Chondrocyte (in vitro differentiated cells): ENCODE measurements around the gene SLC9A3. TPM values are rescaled to one million over a fixed set of nuclear protein-coding genes. Genes with fewer than 3 reads are reported as not detected.

Source experiments
- DNase-seq: peaks from one replicate; pipeline ENCODE4 v3.0.0; 2021; ENCODE audit warnings: mixed read lengths, low spot score
- H3K27ac Mint-ChIP-seq: one replicate; pipeline ENCODE4 v1.8.0; 2021; ENCODE audit warnings: mild to moderate bottlenecking, moderate library complexity, mixed read lengths; ENCODE audit not compliant: unreplicated experiment
- H3K27me3 Mint-ChIP-seq: 2 replicates; pipeline ENCODE4 v1.8.0; 2021; ENCODE audit warnings: low read depth, mixed read lengths
- H3K36me3 Mint-ChIP-seq: 2 replicates; pipeline ENCODE4 v1.8.0; 2021; ENCODE audit warnings: low read depth, mixed read lengths
- H3K4me1 Mint-ChIP-seq: 2 replicates; pipeline ENCODE4 v1.8.0; 2021; ENCODE audit warnings: low read depth, mild to moderate bottlenecking, mixed read lengths
- H3K4me3 Mint-ChIP-seq: one replicate; pipeline ENCODE4 v1.8.0; 2021; ENCODE audit warnings: mild to moderate bottlenecking, moderate library complexity, mixed read lengths; ENCODE audit not compliant: unreplicated experiment
- H3K9me3 Mint-ChIP-seq: 2 replicates; pipeline ENCODE4 v1.8.0; 2021; ENCODE audit warnings: low read depth, mixed read lengths
- total RNA-seq: library from RNA; stranded (reverse); gene quantifications from 3 replicates; pipeline ENCODE4 v1.2.1, GENCODE V29; 2021
- TF ChIP-seq, protein P1 (sequence below): fragments of 200-600 bp; sonication (generic); IDR thresholded peaks from 2 replicates; pipeline ENCODE4 v1.5.0; 2021; ENCODE audit warnings: antibody characterized with exemption, mild to moderate bottlenecking, moderate library complexity

Gene SLC9A3
- total RNA-seq, 1 donor from 2014 or later, result 0.95 TPM

DNA sequence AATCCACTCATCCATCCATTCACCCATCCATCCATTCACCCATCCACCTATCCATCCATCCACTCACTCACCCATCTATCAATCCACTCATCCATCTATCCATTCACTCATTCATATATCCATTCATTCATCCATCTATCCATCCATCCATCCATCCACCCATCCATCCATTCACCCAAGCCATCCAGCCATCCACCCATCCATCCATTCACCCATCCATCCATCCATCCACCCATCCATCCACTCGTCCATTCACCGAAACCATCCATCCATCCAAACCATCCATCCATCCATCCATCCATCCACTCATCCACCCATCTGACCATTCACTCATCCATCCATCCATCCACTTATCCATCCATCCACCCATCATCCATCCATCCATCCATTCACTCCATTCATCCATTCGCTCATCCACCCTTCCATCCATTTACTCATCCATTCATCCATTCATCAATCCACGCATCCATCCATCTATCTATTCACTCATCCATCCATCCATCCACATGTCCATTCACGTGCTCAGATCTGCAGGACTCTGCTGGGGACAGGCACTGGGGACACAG, 6.6 kb downstream of the SLC9A3 start:
- TF ChIP-seq, protein P1, sequence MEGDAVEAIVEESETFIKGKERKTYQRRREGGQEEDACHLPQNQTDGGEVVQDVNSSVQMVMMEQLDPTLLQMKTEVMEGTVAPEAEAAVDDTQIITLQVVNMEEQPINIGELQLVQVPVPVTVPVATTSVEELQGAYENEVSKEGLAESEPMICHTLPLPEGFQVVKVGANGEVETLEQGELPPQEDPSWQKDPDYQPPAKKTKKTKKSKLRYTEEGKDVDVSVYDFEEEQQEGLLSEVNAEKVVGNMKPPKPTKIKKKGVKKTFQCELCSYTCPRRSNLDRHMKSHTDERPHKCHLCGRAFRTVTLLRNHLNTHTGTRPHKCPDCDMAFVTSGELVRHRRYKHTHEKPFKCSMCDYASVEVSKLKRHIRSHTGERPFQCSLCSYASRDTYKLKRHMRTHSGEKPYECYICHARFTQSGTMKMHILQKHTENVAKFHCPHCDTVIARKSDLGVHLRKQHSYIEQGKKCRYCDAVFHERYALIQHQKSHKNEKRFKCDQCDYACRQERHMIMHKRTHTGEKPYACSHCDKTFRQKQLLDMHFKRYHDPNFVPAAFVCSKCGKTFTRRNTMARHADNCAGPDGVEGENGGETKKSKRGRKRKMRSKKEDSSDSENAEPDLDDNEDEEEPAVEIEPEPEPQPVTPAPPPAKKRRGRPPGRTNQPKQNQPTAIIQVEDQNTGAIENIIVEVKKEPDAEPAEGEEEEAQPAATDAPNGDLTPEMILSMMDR, result no peak
- Mint-ChIP-seq H3K4me1 (no peaks in the 10 kb centered on the region), H3K4me3 (no peak overlapping the region), H3K9me3 (peaks cover 3% of the 10 kb centered on the region), H3K27ac (no peak overlapping the region), H3K27me3 (peaks cover 47% of the 10 kb centered on the region), H3K36me3 (peaks cover 2% of the 10 kb centered on the region)
- DNase-seq, result no peak

DNA sequence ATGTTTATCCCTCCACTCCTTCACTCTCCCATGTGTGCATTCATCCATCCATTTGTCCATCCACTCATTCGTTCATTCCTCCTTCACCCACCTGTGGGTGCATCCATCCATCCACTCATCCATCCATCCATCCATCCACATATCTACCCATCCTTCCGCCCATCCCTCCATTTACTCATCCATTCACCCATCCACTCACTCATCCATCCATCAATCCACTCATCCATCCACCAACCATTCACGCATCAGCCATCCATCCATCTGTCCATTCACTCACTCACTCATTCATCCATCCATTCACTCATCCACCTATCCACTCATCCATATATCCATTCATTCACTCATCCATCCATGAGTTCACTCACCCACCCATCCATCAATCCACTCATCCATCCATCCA, 7.3 kb downstream of the SLC9A3 start:
- Mint-ChIP-seq H3K27ac (no peak overlapping the region), H3K9me3 (peaks cover 3% of the 10 kb centered on the region), H3K4me3 (no peak overlapping the region), H3K4me1 (no peaks in the 10 kb centered on the region), H3K36me3 (peaks cover 2% of the 10 kb centered on the region), H3K27me3 (peaks cover 45% of the 10 kb centered on the region)
- no peak for DNase-seq
- TF ChIP-seq, protein P1, result no peak

DNA sequence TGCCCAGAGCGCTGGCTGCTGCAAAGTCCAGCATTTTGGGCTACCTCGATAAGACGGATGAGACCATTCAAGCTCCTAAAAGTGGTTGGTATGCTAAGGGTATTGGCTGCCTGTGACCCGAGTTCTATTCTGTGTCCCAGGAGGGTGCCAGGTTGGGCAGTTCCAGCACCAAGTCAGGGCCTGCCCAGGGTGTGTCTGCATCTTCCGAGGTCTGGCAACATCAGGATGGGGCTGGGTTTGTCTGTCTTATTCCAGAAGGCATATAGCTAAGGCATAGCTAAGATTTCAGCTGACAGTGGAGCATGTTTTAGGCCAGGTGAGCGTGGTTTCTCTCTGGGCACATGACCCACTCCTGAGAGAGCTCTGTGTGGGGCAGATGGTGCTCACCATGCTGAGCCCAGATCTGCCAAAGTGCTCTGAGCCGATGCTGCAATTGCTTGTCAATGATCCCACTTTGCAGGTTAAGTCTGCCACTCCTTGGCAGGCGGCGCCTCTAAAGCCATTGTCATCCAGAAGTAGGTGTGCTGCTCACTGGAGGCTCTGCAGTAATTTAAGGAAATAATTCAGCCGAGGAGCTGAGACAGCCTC, 7.8 kb downstream of the SLC9A3 start:
- DNase-seq, result no peak
- H3K9me3 Mint-ChIP-seq, result peaks cover 3% of the 10 kb centered on the region
- H3K27ac Mint-ChIP-seq, result no peak overlapping the region
- H3K36me3 Mint-ChIP-seq, result peaks cover 2% of the 10 kb centered on the region
- peaks cover 44% of the 10 kb centered on the region for H3K27me3 Mint-ChIP-seq
- TF ChIP-seq, protein P1, result no peak
- H3K4me3 Mint-ChIP-seq, result no peak overlapping the region
- H3K4me1 Mint-ChIP-seq, result no peaks in the 10 kb centered on the region

DNA sequence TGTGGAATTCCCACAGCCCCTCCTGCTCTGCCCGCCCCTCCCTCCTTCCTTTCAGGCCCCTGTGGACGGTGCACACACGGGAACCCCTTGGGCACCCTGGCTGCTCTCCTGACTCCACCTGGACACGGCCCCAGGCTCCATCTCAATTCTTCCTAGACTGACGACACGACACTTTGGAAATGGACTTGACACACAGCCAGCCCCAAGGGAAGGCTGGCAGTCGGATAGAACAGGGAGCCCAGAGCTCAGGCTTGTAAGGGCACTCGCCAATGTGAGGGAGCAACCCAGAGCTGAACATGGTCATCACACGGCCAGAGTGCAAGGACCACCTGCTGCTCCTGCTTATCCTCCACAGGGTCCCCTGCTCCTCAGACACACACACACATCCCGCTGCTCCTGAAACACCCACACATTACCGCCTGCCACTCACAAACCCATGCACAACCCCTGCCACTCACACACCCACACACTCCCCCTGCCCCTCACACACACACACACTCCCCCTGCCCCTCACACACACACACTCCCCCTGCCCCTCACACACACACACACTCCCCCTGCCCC, 8.9 kb downstream of the SLC9A3 start:
- Mint-ChIP-seq H3K4me3 (no peak overlapping the region), H3K4me1 (no peaks in the 10 kb centered on the region), H3K27ac (no peak overlapping the region), H3K36me3 (peaks cover 2% of the 10 kb centered on the region), H3K27me3 (peaks cover 46% of the 10 kb centered on the region), H3K9me3 (peaks cover 3% of the 10 kb centered on the region)
- no peak for DNase-seq
- TF ChIP-seq, protein P1, result no peak

DNA sequence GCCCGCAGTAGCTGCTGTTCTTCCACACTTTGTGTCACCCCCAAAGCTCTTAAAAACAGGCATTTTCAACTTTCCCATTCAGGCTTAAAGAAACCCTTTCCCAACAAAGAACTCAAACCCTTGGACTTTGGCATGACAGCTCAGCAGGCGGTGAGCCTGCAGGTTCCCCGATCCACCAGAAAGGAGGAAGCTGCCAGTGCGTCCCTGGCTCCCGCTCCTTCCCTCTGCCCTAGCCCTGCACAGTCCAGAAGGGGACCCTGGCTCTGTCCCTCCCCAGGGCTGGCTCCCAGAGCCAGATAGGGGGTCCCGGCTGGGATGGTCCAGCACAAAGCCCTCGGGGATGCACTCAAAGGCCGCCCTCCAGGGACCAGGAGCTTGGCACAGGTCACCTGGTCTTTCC, 9.6 kb downstream of the SLC9A3 start:
- H3K9me3 Mint-ChIP-seq, result peaks cover 3% of the 10 kb centered on the region
- no peak for DNase-seq
- TF ChIP-seq, protein P1, result no peak
- H3K36me3 Mint-ChIP-seq, result peaks cover 2% of the 10 kb centered on the region
- H3K27me3 Mint-ChIP-seq, result peaks cover 49% of the 10 kb centered on the region
- no peaks in the 10 kb centered on the region for H3K4me1 Mint-ChIP-seq
- no peak overlapping the region for H3K27ac Mint-ChIP-seq
- H3K4me3 Mint-ChIP-seq, result no peak overlapping the region
